Liver (tissue), 9 donors: ENCODE data around the gene ATXN1. TPM values are rescaled to one million over a fixed set of nuclear protein-coding genes. Genes with fewer than 3 reads are reported as not detected.

Experiments
- DNase-seq: peaks from one replicate; pipeline ENCODE4 v3.0.0-alpha.2; 2017; ENCODE audit warnings: low spot score
- H3K27ac ChIP-seq, 2 donors: one replicate each; pipeline ENCODE4 v1.7.0; 2013; ENCODE audit warnings: inconsistent platforms in 2 of 2, low read length in 2 of 2, control low read depth in 1 of 2, low read depth in 1 of 2, mild to moderate bottlenecking in 1 of 2
- H3K27me3 ChIP-seq, 4 donors: one replicate each; pipeline versions ENCODE4 v1.6.1 to v1.7.0; 2013; ENCODE audit warnings: low read length in 3 of 4, inconsistent platforms in 1 of 4, mild to moderate bottlenecking in 1 of 4, moderate library complexity in 1 of 4; ENCODE audit not compliant: control insufficient read depth in 4 of 4, insufficient read depth in 4 of 4
- H3K36me3 ChIP-seq, 4 donors: one replicate each; pipeline versions ENCODE4 v1.6.1 to v1.7.0; 2013; ENCODE audit warnings: low read length in 3 of 4, mild to moderate bottlenecking in 3 of 4, low read depth in 1 of 4, moderate library complexity in 1 of 4; ENCODE audit not compliant: control insufficient read depth in 4 of 4, insufficient read depth in 3 of 4
- H3K4me1 ChIP-seq, 4 donors: one replicate each; pipeline versions ENCODE4 v1.6.1 to v1.7.0; 2013; ENCODE audit warnings: low read length in 3 of 4, mild to moderate bottlenecking in 3 of 4, moderate library complexity in 1 of 4; ENCODE audit not compliant: control insufficient read depth in 4 of 4, insufficient read depth in 4 of 4
- H3K4me3 ChIP-seq, 3 donors: one replicate each; pipeline versions ENCODE4 v1.6.1 to v1.7.0; 2013; ENCODE audit warnings: low read length in 3 of 3, control low read depth in 1 of 3, low read depth in 1 of 3, mild to moderate bottlenecking in 1 of 3
- H3K9ac ChIP-seq, 2 donors: one replicate each; pipeline ENCODE4 v1.7.0; 2013; ENCODE audit warnings: low read length in 2 of 2, mild to moderate bottlenecking in 2 of 2, moderate library complexity in 2 of 2, control low read depth in 1 of 2, low read depth in 1 of 2
- H3K9me3 ChIP-seq, 4 donors: one replicate each; pipeline versions ENCODE4 v1.6.1 to v1.7.0; 2013; ENCODE audit warnings: low read length in 3 of 4; ENCODE audit not compliant: control insufficient read depth in 4 of 4
- EGR1 ChIP-seq, 2 donors: IDR thresholded peaks; 2 replicates each; pipeline ENCODE4 v1.6.1; 2016 to 2018; ENCODE audit warnings: antibody characterized with exemption in 2 of 2, low read depth in 2 of 2
- FOXA1 ChIP-seq: IDR thresholded peaks from 2 replicates; pipeline ENCODE4 v1.6.1; 2016; ENCODE audit warnings: antibody characterized with exemption
- HNF4A ChIP-seq, 2 donors: conservative IDR thresholded peaks; 2 replicates each; pipeline ENCODE4 v1.6.1; 2016; ENCODE audit warnings: antibody characterized with exemption in 2 of 2, mild to moderate bottlenecking in 2 of 2
- RAD21 ChIP-seq, 2 donors: IDR thresholded peaks; 2 replicates each; pipeline ENCODE4 v1.6.1; 2016; ENCODE audit warnings: antibody characterized with exemption in 2 of 2, mild to moderate bottlenecking in 2 of 2
- RXRA ChIP-seq, 2 donors: IDR thresholded peaks; 2 replicates each; pipeline ENCODE4 v1.6.1; 2017 to 2018; ENCODE audit warnings: antibody characterized with exemption in 2 of 2, mild to moderate bottlenecking in 1 of 2
- YY1 ChIP-seq: IDR thresholded peaks from 2 replicates; pipeline ENCODE4 v1.6.1; 2016; ENCODE audit warnings: antibody characterized with exemption, mild to moderate bottlenecking
- WGBS: extraction: QIAGEN DNeasy Blood & Tissue Kit; methylation state at CpG from one replicate; pipeline ENCODE4 v1.1.7; 2013; 5-methylcytosine and 5-hydroxymethylcytosine counted together
- polyA plus RNA-seq, 2 donors: library from polyadenylated mRNA; stranded (reverse) in 1 of 2; unstranded in 1 of 2; fragments of 200-250 nt in 1 of 2; fragments of >200 nt in 1 of 2; fragmentation: Nextera tagmentation in 1 of 2; extraction: Ambion mirVana in 1 of 2; gene quantifications; one replicate each; pipeline versions ENCODE4 v1.2.1 to v1.2.3, GENCODE V29; 2013 to 2015
- total RNA-seq, 2 donors: library from RNA; depleted of rRNA; stranded (reverse); fragments of >200 nt; gene quantifications; one replicate each; pipeline ENCODE4 v1.2.3, GENCODE V29; 2014
- TF ChIP-seq, protein P1 (sequence below): IDR thresholded peaks from 2 replicates; pipeline ENCODE4 v1.6.1; 2016; ENCODE audit warnings: antibody characterized with exemption, mild to moderate bottlenecking
- TF ChIP-seq, protein P2 (sequence below): IDR thresholded peaks from 2 replicates; pipeline ENCODE4 v1.6.1; 2016; ENCODE audit warnings: antibody characterized with exemption
- TF ChIP-seq, protein P3 (sequence below): IDR thresholded peaks from 2 replicates; pipeline ENCODE4 v1.6.1; 2016; ENCODE audit warnings: antibody characterized with exemption
- TF ChIP-seq, protein P4 (sequence below): fragments of 150-350 bp; IDR thresholded peaks from 2 replicates; pipeline ENCODE4 v1.5.1; 2017; ENCODE audit warnings: improper control_type of control experiment, low read depth, low read length; ENCODE audit not compliant: missing input control
- donor health status: healthy.
- donor health status: healthy.
- donor health status: healthy.
- donor health status: healthy.
- donor health status: healthy.

The ATXN1 gene
- total and polyA plus RNA-seq, 4 donors, result 4.3 to 29.7 (median 8.2) TPM

DNA sequence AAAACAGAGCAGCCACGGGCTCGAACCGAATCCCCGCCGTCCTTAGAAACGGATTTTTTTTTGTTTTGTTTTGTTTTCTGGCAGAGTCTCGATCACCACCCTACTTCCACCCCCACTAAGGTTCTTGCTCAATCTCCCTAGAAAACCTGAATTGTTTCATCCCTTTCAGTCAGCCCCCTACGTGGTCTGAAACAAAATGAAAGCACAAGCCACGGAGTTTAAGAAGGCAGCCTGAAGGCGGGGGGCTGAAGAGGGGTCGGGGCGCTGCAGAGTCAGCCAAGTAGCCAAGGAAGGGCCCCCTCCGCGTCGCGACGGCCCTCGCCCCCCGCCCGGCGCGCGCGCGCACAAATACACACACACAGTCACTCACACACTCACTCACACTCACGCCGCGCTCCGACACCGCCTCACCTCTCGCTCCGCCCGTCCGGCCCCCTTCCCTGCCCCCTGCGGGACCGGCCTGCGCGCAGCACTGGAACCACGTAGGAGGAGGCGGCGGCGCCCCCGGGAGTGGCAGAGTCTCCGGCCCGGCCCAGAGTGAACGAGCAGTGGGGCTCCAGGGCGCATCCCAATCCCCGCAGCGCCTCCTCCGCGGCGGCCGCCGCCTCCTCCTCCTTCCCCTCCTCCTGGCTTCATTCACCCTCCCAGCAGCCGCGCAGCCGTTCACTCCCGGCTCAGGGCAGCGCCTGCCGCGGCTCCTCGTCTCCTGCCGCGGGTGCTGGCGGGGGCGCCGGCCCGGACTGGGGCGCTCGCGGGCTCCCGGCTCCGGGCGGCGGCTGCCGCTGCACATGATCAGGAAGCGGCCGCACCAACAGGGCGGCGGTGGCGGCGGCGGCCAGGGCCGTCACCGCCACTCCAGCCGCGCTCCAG is 1.4 kb downstream of the ATXN1 start (continued):
- TF ChIP-seq, protein P1, sequence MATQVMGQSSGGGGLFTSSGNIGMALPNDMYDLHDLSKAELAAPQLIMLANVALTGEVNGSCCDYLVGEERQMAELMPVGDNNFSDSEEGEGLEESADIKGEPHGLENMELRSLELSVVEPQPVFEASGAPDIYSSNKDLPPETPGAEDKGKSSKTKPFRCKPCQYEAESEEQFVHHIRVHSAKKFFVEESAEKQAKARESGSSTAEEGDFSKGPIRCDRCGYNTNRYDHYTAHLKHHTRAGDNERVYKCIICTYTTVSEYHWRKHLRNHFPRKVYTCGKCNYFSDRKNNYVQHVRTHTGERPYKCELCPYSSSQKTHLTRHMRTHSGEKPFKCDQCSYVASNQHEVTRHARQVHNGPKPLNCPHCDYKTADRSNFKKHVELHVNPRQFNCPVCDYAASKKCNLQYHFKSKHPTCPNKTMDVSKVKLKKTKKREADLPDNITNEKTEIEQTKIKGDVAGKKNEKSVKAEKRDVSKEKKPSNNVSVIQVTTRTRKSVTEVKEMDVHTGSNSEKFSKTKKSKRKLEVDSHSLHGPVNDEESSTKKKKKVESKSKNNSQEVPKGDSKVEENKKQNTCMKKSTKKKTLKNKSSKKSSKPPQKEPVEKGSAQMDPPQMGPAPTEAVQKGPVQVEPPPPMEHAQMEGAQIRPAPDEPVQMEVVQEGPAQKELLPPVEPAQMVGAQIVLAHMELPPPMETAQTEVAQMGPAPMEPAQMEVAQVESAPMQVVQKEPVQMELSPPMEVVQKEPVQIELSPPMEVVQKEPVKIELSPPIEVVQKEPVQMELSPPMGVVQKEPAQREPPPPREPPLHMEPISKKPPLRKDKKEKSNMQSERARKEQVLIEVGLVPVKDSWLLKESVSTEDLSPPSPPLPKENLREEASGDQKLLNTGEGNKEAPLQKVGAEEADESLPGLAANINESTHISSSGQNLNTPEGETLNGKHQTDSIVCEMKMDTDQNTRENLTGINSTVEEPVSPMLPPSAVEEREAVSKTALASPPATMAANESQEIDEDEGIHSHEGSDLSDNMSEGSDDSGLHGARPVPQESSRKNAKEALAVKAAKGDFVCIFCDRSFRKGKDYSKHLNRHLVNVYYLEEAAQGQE, result peak; percentile 68
- TF ChIP-seq RAD21 (IDR thresholded peaks at IDR 0.05) (peak; percentile 47 to 60), YY1 (peak; percentile 53)

DNA sequence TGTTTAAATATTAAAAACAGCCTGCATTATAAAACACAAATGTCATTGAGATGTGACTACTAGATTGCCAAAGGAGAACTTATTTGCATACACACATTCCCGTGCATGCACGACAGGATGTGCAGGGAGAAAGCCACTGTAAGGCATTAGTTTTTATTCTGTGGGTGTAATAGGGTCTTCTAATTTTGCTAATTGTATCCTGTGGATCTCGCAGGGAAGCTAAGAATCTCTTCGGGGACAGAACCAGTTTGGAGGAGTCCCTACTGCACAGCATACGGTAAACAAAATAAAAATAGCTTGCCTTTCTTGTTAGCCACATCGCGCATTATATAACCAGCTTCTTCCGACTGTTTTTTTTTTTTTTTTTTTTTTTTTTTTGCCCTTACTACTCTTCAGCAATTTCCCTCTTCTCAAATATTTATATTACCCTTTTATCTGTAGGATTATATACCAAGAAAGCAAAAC is 2.0 kb downstream of the ATXN1 start:
- peak overlapping the region; percentile 91 to 94 for H3K27ac ChIP-seq
- H3K4me3 ChIP-seq, result peak overlapping the region; percentile 72 to 98 (median 73)
- H3K36me3 ChIP-seq, result peaks cover 0 to 3% (median 0%) of the 10 kb centered on the region in 4 donors
- no peak for DNase-seq
- no peak for TF ChIP-seq YY1
- TF ChIP-seq, protein P2, sequence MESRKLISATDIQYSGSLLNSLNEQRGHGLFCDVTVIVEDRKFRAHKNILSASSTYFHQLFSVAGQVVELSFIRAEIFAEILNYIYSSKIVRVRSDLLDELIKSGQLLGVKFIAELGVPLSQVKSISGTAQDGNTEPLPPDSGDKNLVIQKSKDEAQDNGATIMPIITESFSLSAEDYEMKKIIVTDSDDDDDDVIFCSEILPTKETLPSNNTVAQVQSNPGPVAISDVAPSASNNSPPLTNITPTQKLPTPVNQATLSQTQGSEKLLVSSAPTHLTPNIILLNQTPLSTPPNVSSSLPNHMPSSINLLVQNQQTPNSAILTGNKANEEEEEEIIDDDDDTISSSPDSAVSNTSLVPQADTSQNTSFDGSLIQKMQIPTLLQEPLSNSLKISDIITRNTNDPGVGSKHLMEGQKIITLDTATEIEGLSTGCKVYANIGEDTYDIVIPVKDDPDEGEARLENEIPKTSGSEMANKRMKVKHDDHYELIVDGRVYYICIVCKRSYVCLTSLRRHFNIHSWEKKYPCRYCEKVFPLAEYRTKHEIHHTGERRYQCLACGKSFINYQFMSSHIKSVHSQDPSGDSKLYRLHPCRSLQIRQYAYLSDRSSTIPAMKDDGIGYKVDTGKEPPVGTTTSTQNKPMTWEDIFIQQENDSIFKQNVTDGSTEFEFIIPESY, result peak; percentile 27
- H3K27me3 ChIP-seq, result no peaks in the 10 kb centered on the region
- H3K4me1 ChIP-seq, result peaks cover 2 to 35% (median 18%) of the 10 kb centered on the region in 4 donors
- WGBS, result under 1% methylated on average over 8 of the region's 8 CpGs
- H3K9ac ChIP-seq, result peak overlapping the region; percentile 81 to 87
- H3K9me3 ChIP-seq, result no peaks in the 10 kb centered on the region

DNA sequence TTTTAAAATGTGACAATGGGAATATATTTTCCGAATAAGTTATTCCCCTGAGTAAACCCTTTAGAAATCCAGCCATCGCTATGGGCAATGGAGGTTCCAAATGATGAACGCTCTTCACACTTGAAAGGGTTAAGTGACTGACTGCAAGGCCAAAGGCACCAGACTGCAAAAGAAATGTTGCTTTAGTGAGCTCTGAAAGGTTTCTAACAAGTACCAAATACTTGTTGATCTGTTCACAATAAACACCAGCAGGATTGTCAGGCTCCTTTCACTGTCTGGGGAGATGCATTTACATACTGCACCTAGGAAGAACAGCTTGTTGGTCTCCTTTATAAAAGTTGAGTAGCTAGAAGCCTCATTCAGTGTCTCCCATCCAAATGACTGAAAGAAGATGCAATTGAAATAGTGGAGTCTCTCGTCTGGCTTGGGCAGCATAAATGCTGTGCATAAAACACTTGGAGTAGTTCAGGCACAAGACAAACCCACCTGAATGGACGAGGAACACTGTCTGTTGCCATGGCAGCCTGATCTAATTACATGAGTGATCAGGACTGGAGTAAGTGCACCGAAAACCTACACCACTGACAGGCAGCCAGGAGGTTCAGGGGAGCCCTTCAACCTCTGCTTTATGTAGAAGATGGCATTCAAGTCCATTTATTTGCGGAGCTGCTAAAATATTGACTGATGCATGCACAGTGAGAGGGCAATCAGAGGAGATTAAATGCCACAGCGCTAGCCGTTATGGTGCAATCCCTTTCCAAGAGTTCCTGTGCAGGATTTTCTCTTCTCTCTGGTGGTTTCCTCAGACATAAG is 2.9 kb downstream of the ATXN1 start:
- Histone ChIP-seq H3K4me3 (peak overlapping the region in 1 of 3 donors; percentile 98), H3K27me3 (no peaks in the 10 kb centered on the region), H3K27ac (peak overlapping the region; percentile 91 to 94), H3K9me3 (no peaks in the 10 kb centered on the region), H3K4me1 (peaks cover 2 to 32% (median 18%) of the 10 kb centered on the region in 4 donors), H3K36me3 (peaks cover 0 to 3% (median 0%) of the 10 kb centered on the region in 4 donors), H3K9ac (peak overlapping the region; percentile 81 to 87)
- 45% methylated on average over 9 of the region's 9 CpGs for WGBS
- TF ChIP-seq, protein P3, sequence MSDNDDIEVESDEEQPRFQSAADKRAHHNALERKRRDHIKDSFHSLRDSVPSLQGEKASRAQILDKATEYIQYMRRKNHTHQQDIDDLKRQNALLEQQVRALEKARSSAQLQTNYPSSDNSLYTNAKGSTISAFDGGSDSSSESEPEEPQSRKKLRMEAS, result no peak
- TF ChIP-seq HNF4A (conservative IDR thresholded peaks at IDR 0.05) (peak in 1 of 2 donors; percentile 3), RAD21 (IDR thresholded peaks at IDR 0.05) (peak in 1 of 2 donors; percentile 42), FOXA1 (no peak), RXRA (IDR thresholded peaks at IDR 0.05) (peak in 1 of 2 donors; percentile 7), EGR1 (IDR thresholded peaks at IDR 0.05; ENCODE audit: low read depth in 2 of 2) (no peak)
- TF ChIP-seq, protein P4, sequence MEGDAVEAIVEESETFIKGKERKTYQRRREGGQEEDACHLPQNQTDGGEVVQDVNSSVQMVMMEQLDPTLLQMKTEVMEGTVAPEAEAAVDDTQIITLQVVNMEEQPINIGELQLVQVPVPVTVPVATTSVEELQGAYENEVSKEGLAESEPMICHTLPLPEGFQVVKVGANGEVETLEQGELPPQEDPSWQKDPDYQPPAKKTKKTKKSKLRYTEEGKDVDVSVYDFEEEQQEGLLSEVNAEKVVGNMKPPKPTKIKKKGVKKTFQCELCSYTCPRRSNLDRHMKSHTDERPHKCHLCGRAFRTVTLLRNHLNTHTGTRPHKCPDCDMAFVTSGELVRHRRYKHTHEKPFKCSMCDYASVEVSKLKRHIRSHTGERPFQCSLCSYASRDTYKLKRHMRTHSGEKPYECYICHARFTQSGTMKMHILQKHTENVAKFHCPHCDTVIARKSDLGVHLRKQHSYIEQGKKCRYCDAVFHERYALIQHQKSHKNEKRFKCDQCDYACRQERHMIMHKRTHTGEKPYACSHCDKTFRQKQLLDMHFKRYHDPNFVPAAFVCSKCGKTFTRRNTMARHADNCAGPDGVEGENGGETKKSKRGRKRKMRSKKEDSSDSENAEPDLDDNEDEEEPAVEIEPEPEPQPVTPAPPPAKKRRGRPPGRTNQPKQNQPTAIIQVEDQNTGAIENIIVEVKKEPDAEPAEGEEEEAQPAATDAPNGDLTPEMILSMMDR, result no peak
- no peak for DNase-seq
